GM21447 (cell line): ENCODE data around the gene GVQW3.
"Not testable (repeated sequence)": the region's sequence is repeated elsewhere in the genome, so short reads cannot be mapped to it uniquely, and the experiment has no call there.

ENCODE experiments used
- ATAC-seq: cut with Tn5 transposase; IDR thresholded peaks from one replicate; pipeline ENCODE4 v1.9.1; 2021; ENCODE audit not compliant: unreplicated experiment

The GVQW3 gene

GRCh38 chr11:76385903-76386302 lies 4.8 kb downstream of the GVQW3 start:
- ATAC-seq, result no peak

GRCh38 chr11:76388408-76388807 lies 7.3 kb downstream of the GVQW3 start:
- no peak for ATAC-seq

GRCh38 chr11:76391021-76391420 lies 9.9 kb downstream of the GVQW3 start:
- ATAC-seq, result no peak

GRCh38 chr11:76391811-76392475 lies 10.8 kb downstream of the GVQW3 start:
- ATAC-seq, result no peak

GRCh38 chr11:76392870-76393269 lies 11.7 kb downstream of the GVQW3 start:
- no peak for ATAC-seq

GRCh38 chr11:76394411-76394810 lies 13.3 kb downstream of the GVQW3 start:
- no peak for ATAC-seq

- ATAC-seq, result no peak
Measured at GRCh38 chr11:76395296-76395695, 14.2 kb downstream of the GVQW3 start.

- ATAC-seq, result peak; percentile 55
Measured at GRCh38 chr11:76397383-76397782, 16.3 kb downstream of the GVQW3 start.

GRCh38 chr11:76400967-76401366 lies 19.8 kb downstream of the GVQW3 start:
- ATAC-seq, result no peak

- not testable (repeated sequence) for ATAC-seq
Measured at GRCh38 chr11:76401484-76401883, 20.4 kb downstream of the GVQW3 start.

GRCh38 chr11:76406359-76406758 lies 25.2 kb downstream of the GVQW3 start:
- ATAC-seq, result no peak

GRCh38 chr11:76408171-76408965 lies 27.2 kb downstream of the GVQW3 start:
- ATAC-seq, result no peak

- ATAC-seq, result no peak
Measured at GRCh38 chr11:76410851-76411357, 29.8 kb downstream of the GVQW3 start.

- ATAC-seq, result no peak
Measured at GRCh38 chr11:76415073-76415472, 34.0 kb downstream of the GVQW3 start.

GRCh38 chr11:76419896-76420295 lies 38.8 kb downstream of the GVQW3 start:
- ATAC-seq, result no peak

- peak; percentile 74 for ATAC-seq
Measured at GRCh38 chr11:76424379-76424778, 43.3 kb downstream of the GVQW3 start.

GRCh38 chr11:76424891-76425290 lies 43.8 kb downstream of the GVQW3 start:
- no peak for ATAC-seq

GRCh38 chr11:76426660-76427059 lies 45.5 kb downstream of the GVQW3 start:
- no peak for ATAC-seq

GRCh38 chr11:76436020-76436419 lies 54.9 kb downstream of the GVQW3 start:
- no peak for ATAC-seq

- no peak for ATAC-seq
Measured at GRCh38 chr11:76443268-76443980, 62.3 kb downstream of the GVQW3 start.

- ATAC-seq, result no peak
Measured at GRCh38 chr11:76444065-76444383, 62.9 kb downstream of the GVQW3 start.
